Measurements from ENCODE around the gene WDPCP.
"Not testable (repeated sequence)": the region's sequence is repeated elsewhere in the genome, so short reads cannot be mapped to it uniquely, and the experiment has no call there.

The WDPCP gene

DNA sequence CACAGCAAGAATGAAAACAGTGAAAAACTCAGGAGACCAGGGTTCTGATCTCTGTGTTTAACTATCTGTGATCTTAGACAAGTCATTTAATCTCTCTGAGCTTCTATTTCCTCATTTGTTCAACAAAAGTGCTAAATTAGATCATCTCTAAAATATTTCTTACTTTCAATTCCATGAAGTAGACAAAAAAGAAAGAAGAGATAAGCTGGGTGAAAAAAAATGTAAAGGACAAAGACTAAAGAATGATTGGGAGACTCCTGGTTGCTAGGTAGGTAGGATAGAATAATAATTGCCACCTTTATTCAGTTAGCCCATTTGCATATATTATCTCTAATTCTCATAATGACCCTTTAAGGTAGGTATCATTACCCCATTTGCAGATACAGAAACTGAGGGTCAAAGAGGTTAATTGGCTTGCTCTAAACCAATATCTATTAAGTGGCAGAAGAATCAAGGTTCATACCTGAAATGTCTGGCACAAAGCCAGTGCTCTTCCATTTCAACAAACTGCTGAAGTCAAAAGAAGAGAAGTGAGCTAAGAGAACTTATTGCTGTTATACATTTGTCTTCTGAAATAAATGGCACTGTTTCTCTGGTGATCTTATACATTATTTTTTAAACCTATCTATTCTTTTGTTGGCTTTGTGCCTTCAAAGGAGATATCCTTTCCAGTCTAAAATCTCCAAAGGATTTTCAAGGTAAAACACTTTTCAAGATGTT lies 395.9 kb downstream of the WDPCP start:
- peaks cover 11% of the 10 kb centered on the region for H3K9me3 Mint-ChIP-seq
- no peak overlapping the region for H3K27ac Mint-ChIP-seq
- no peak overlapping the region for H3K4me3 Mint-ChIP-seq
- H3K36me3 Mint-ChIP-seq (ENCODE audit: low read depth): no peaks in the 10 kb centered on the region
- H3K27me3 Mint-ChIP-seq (ENCODE audit: low read depth): no peaks in the 10 kb centered on the region
- no peaks in the 10 kb centered on the region for H3K4me1 Mint-ChIP-seq (ENCODE audit: low read depth)

DNA sequence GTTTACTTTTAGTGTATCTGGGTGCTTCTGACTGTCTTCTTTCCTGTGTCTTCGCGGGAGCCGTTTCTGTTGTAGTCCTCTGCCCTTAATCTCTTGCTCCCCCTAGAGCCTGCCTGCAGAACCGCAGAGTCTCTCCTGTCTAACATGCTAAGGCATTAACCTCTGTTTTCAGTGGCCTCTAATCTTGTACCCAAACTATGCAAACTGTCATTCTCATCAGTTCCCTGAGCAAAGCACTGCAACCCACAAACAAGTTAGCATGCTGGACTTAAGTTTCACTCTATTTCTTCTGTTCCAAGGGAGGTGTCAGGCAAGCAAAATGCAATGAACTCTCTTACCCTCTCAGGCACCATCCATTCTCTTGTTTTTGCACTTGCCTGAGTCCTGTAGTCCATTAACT lies 399.3 kb downstream of the WDPCP start:
- Mint-ChIP-seq H3K4me3 (no peak overlapping the region), H3K27me3 (ENCODE audit: low read depth) (no peaks in the 10 kb centered on the region), H3K36me3 (ENCODE audit: low read depth) (no peaks in the 10 kb centered on the region), H3K27ac (no peak overlapping the region), H3K9me3 (peaks cover 14% of the 10 kb centered on the region), H3K4me1 (ENCODE audit: low read depth) (no peaks in the 10 kb centered on the region)

DNA sequence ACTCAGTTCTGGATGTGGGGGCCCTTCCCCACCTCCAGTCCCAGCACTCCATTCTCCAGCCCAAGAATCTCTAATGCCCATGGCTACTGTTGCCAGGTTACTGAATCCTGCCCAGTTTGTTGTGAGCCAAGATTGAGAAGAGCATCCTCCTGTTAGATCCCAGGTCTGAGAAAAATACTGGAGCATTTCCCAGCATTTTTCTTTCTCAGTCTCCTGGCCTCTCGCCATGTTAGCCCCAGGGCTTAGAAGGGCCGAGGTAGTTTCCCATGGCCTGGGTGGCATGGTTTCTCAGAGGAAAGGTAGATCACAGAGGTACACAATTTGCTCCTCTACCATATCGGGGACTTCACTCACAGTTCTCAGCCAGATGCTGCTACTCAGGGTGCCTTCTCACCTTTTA lies 401.9 kb downstream of the WDPCP start:
- Mint-ChIP-seq H3K36me3 (ENCODE audit: low read depth) (no peaks in the 10 kb centered on the region), H3K4me1 (ENCODE audit: low read depth) (no peaks in the 10 kb centered on the region), H3K4me3 (no peak overlapping the region), H3K27me3 (ENCODE audit: low read depth) (no peaks in the 10 kb centered on the region), H3K27ac (no peak overlapping the region), H3K9me3 (peaks cover 14% of the 10 kb centered on the region)

DNA sequence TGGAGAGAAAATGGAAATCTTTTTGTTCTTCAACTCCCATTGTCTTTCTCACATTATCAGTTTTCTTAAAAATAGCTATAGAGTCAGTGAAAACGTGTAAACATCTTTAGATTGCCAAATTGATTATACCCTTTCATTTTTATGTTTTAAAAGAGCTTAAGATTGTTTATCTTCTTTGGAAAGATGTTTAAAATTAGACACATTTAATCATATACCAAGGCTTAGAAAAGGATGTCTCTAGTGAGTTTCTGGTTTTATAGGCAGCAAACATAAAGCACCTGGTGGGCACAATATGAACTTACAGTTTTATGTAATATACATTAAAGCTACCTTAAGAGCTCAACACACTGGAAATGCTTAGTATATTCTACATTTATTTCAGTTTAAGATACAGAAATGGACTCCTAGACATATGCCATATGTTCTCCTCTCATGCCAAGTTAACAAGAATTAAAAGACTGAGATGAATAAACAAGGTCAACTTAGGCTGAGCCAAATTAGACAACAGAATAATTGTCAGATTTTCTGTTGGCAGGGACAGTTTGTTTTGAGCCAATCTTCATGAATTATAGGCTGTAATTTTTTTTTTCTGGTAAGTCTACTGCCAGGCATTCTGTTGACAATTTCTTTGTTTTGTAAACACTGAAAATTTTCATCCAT lies 425.0 kb downstream of the WDPCP start:
- no peak overlapping the region for H3K4me3 Mint-ChIP-seq

DNA sequence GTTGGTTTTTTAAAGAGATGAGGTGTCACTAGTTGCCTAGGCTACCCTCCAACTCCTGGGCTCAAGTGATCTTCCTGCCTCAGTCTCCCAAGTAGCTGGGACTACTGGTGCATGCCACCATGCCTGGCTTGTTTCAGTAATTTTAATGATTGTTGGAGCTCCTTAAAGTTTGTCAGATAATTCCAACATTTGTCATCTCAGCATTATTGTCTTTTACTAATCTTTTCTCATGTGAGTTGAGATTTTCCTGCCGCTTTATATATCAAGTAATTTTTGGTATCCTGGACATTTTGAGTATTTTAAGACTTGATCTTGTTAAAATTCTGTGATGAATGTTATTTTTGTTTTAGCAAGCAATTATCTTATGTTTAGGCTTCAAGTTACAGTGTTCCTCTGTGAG lies 429.0 kb downstream of the WDPCP start:
- H3K27ac Mint-ChIP-seq: no peak overlapping the region
- H3K36me3 Mint-ChIP-seq (ENCODE audit: low read depth): no peaks in the 10 kb centered on the region
- H3K27me3 Mint-ChIP-seq (ENCODE audit: low read depth): no peaks in the 10 kb centered on the region
- no peak overlapping the region for H3K4me3 Mint-ChIP-seq
- no peaks in the 10 kb centered on the region for H3K9me3 Mint-ChIP-seq
- H3K4me1 Mint-ChIP-seq (ENCODE audit: low read depth): no peaks in the 10 kb centered on the region

More for the DNA sequence above, 425.0 kb downstream of the WDPCP start:
- H3K27ac Mint-ChIP-seq: no peak overlapping the region
- H3K4me1 Mint-ChIP-seq (ENCODE audit: low read depth): no peaks in the 10 kb centered on the region
- peaks cover 11% of the 10 kb centered on the region for H3K9me3 Mint-ChIP-seq
- H3K36me3 Mint-ChIP-seq (ENCODE audit: low read depth): no peaks in the 10 kb centered on the region
- no peaks in the 10 kb centered on the region for H3K27me3 Mint-ChIP-seq (ENCODE audit: low read depth)

DNA sequence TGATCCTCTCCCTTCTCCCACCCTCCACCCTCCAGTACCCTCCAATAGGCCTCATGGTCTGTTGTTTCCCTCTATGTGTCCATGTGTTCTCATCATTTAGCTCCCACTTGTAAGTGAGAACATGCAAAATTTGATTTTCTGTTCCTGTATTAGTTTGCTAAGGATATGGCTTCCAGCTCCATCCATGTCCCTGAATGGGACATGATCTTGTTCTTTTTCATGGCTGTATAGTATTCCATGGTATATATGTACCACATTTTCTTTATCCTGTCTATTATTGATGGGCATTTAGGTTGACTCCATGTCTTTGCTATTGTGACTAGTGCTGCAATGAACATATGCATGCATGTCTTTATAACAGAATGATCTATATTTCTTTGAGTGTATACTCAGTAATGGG lies 451.6 kb downstream of the WDPCP start:
- H3K4me1 Mint-ChIP-seq (ENCODE audit: low read depth); H3K36me3 Mint-ChIP-seq (ENCODE audit: low read depth); H3K27me3 Mint-ChIP-seq (ENCODE audit: low read depth); H3K4me3 Mint-ChIP-seq; H3K27ac Mint-ChIP-seq: not testable (repeated sequence)
- peaks cover 47% of the 10 kb centered on the region for H3K9me3 Mint-ChIP-seq

DNA sequence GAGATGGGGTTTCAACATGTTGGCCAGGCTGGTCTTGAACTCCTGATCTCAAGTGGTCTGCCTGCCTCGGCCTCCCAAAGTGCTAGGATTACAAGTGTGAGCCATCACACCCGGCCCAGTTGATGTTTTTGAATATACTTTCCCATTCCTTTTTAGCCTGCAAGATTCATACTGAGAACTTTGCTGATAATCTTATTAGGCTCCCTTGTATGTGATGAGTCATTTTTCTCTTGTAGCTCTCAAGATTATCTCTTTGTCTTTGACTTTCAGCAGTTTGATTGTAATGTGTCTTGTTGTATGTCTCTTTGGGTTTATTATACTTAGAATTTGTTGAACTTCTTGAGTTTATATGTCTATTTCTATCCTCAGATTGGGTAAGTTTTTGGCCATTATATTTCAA lies 456.3 kb downstream of the WDPCP start:
- Mint-ChIP-seq H3K27me3 (ENCODE audit: low read depth) (no peaks in the 10 kb centered on the region), H3K4me1 (ENCODE audit: low read depth) (no peaks in the 10 kb centered on the region), H3K9me3 (peaks cover 34% of the 10 kb centered on the region), H3K27ac (no peak overlapping the region), H3K4me3 (no peak overlapping the region), H3K36me3 (ENCODE audit: low read depth) (no peaks in the 10 kb centered on the region)

DNA sequence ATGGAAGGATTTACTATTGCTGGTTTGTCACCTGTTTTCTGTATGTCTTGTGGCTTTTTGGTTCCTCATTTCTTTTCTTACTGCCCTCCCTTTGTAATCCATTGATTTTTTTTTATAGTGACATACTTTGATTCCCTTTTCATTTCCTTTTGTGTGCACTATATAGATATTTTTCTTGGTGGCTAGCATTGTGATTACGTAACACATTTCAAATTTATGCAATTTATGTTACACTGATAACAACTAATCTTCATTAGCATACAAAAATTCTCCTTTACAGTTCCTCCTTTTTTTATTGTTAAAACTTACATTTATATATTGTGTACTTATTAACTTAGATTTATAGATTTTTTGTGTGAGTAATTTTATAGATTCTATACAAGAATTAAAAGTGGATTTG lies 457.1 kb downstream of the WDPCP start:
- no peaks in the 10 kb centered on the region for H3K4me1 Mint-ChIP-seq (ENCODE audit: low read depth)
- no peak overlapping the region for H3K27ac Mint-ChIP-seq
- peaks cover 29% of the 10 kb centered on the region for H3K9me3 Mint-ChIP-seq
- no peaks in the 10 kb centered on the region for H3K27me3 Mint-ChIP-seq (ENCODE audit: low read depth)
- no peaks in the 10 kb centered on the region for H3K36me3 Mint-ChIP-seq (ENCODE audit: low read depth)
- no peak overlapping the region for H3K4me3 Mint-ChIP-seq

DNA sequence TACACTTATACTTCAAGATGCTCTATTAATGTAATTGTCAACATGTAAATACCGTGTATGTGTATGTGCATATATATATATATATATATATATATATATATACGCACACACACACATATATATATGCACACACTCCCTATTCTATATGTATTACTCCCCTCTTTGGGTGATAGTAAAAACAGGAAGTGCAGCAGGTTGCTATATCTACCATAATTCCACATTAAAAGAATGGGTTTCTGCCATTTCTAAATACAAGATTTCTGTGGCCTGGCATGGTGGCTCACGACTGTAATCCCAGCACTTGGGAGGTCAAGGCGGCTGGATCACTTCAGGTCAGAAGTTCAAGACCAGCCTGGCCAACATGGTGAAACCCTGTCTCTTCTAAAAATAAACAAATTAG lies 460.7 kb downstream of the WDPCP start:
- Mint-ChIP-seq H3K27ac (no peak overlapping the region), H3K36me3 (ENCODE audit: low read depth) (no peaks in the 10 kb centered on the region), H3K9me3 (peaks cover 24% of the 10 kb centered on the region), H3K4me1 (ENCODE audit: low read depth) (no peaks in the 10 kb centered on the region), H3K4me3 (no peak overlapping the region), H3K27me3 (ENCODE audit: low read depth) (no peaks in the 10 kb centered on the region)

DNA sequence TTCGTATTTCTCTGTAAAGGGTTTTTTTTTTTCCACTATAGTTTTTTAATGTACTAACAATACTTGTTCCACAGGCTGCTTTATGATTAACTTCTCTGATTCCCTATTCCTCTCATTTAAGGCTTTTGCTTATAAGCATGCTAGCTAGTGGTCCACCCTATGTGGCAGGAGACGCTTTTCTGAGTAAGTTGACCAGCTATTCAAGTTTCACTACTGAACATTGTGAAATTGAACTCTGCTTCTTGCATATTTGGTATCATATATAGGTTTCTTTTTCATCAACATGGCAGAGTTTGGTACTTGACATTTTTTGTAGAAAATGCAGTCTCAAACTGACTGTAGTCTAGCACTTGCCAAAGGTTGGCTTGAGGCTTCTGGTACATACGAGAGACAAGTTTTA lies 463.4 kb downstream of the WDPCP start:
- no peaks in the 10 kb centered on the region for H3K4me1 Mint-ChIP-seq (ENCODE audit: low read depth)
- H3K27me3 Mint-ChIP-seq (ENCODE audit: low read depth): no peaks in the 10 kb centered on the region
- no peak overlapping the region for H3K4me3 Mint-ChIP-seq
- no peaks in the 10 kb centered on the region for H3K36me3 Mint-ChIP-seq (ENCODE audit: low read depth)
- H3K9me3 Mint-ChIP-seq: peaks cover 3% of the 10 kb centered on the region
- H3K27ac Mint-ChIP-seq: no peak overlapping the region

DNA sequence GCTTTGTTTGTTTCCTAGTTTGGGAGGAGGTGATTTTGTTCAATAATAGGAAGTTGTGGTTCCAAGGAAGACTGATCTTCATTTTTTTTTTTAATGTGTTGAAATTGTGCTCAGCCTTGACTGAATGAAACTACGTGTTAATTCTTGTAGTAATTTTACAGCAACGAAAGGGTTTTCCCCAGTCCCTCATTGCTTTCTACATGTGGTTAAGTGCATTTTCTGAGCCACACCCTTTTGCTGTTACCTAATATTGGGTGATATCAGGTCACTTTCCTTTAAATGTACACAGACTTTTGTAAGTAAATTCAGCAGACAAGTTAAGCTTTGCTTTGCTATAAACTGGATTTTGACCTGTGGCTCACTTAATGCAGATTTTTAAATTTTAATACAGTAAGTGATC lies 464.1 kb downstream of the WDPCP start:
- H3K36me3 Mint-ChIP-seq (ENCODE audit: low read depth): no peaks in the 10 kb centered on the region
- no peaks in the 10 kb centered on the region for H3K27me3 Mint-ChIP-seq (ENCODE audit: low read depth)
- H3K4me1 Mint-ChIP-seq (ENCODE audit: low read depth): no peaks in the 10 kb centered on the region
- no peak overlapping the region for H3K27ac Mint-ChIP-seq
- peaks cover 1% of the 10 kb centered on the region for H3K9me3 Mint-ChIP-seq
- no peak overlapping the region for H3K4me3 Mint-ChIP-seq

DNA sequence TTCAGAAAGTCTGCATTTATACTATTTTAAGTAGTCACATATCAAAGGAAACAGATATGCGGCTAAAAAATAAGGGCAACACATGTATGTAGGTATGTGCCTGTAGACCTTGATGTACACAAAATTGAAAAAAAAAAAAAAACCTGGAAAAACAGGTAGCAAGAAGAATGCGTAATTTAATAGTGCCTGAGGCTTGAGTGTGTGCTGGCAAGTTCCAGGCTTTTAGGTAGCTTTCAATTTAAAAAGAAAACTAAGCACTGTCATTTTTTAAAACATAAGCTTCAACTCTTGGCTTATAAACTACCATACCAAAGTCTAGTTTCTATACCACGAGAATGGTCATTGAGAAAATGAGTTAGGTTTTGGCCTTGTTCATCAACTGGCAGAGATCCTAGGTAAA lies 465.4 kb downstream of the WDPCP start:
- Mint-ChIP-seq H3K36me3 (ENCODE audit: low read depth) (no peaks in the 10 kb centered on the region), H3K27ac (no peak overlapping the region), H3K27me3 (ENCODE audit: low read depth) (no peaks in the 10 kb centered on the region), H3K9me3 (no peaks in the 10 kb centered on the region), H3K4me1 (ENCODE audit: low read depth) (no peaks in the 10 kb centered on the region), H3K4me3 (no peak overlapping the region)

DNA sequence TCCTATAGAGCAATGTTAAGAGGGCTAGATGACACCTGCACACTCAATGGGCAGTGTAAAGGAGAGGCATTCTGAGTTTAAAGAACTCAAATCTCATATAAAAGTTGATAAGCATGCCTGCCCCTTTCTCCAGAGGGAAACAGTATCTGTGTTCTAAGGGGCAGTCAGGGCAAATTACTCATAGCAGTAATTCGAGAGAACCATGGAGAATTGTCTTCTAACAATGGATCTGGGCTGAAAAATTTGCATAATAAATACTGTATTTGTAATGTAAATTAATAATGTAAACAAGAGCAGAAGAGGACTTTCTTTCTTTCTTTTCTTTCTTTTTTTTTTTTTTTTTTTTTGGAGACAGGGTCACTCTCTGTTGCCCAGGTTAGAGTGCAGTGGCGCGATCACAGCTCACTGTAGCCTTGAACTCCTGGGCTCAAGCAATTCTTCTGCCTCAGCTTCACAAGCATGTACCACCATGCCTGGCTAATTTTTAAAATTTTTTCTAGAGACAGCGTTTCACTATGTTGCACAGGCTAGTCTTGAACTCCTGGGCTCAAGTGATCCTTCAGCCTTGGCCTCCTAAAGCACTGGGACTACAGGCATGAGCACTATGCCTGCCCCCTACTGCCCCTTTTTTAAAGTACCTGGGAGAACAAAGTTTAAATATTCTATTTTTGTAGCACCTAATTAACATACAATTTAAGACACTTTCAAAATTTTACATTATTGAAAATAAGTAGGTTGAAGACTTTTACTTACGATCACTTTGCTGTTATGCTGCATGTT lies 467.0 kb downstream of the WDPCP start:
- no peaks in the 10 kb centered on the region for H3K9me3 Mint-ChIP-seq
- no peak overlapping the region for H3K4me3 Mint-ChIP-seq
- H3K36me3 Mint-ChIP-seq (ENCODE audit: low read depth): no peaks in the 10 kb centered on the region
- H3K27me3 Mint-ChIP-seq (ENCODE audit: low read depth): no peaks in the 10 kb centered on the region
- H3K4me1 Mint-ChIP-seq (ENCODE audit: low read depth): no peaks in the 10 kb centered on the region
- no peak overlapping the region for H3K27ac Mint-ChIP-seq

DNA sequence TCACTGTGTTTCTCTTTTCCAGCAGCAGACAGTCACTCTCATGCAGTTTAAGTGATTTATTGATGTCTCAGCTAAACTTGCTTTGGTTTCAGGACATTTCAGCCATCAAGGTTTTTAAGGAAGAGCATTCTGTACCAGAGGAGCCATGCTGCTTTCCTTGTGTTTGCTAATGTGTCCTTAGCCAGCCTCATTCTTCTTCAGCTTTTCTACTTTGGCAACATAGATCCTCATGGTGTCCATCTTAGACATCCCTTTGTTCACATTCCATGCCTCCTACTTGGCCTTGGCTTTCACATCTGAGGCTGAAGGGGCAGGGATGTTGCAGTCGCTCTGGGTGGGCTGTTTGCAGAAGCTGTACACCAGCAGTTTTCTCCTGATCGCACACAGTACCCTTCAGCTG lies 469.5 kb downstream of the WDPCP start:
- H3K27me3 Mint-ChIP-seq (ENCODE audit: low read depth): no peaks in the 10 kb centered on the region
- H3K4me3 Mint-ChIP-seq: no peak overlapping the region
- no peaks in the 10 kb centered on the region for H3K4me1 Mint-ChIP-seq (ENCODE audit: low read depth)
- peaks cover 4% of the 10 kb centered on the region for H3K9me3 Mint-ChIP-seq
- no peaks in the 10 kb centered on the region for H3K36me3 Mint-ChIP-seq (ENCODE audit: low read depth)
- H3K27ac Mint-ChIP-seq: no peak overlapping the region

DNA sequence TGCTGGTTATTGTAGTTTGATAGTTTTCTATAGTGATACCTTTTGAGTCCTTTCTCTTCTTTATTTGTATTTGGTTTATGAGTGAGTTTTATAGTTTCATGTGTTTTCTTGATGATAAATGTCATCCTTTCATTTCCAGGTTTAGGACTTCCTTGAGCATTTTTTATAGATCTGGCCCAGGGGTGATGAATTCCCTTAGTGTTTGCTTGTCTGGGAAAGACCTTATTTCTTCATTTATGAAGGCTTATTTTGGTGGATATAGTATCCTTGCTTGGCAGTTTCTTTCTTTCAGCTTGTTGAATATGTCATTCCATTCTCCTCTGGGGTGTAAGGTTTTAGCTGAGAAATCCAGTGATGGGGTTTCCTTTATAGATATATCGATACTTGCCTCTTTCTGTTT lies 483.8 kb downstream of the WDPCP start:
- Mint-ChIP-seq H3K27ac (no peak overlapping the region), H3K4me1 (ENCODE audit: low read depth) (no peaks in the 10 kb centered on the region), H3K4me3 (no peak overlapping the region), H3K9me3 (peaks cover 21% of the 10 kb centered on the region), H3K36me3 (ENCODE audit: low read depth) (no peaks in the 10 kb centered on the region), H3K27me3 (ENCODE audit: low read depth) (no peaks in the 10 kb centered on the region)

Measured in T-helper 1 cell treated with Interleukin-12 subunit alpha and Interleukin-12 subunit beta and Interleukin-4 antibody, amounts not matched to agents 30 μg/mL and 1 μg/mL, for 36 hours (primary cell).